NB4 (cell line): ENCODE results near the gene LDHA.

Experiments
- CTCF ChIP-seq: IDR thresholded peaks from one replicate; pipeline ENCODE4 v1.5.1; 2012; ENCODE audit warnings: low read depth, low read length
- MAX ChIP-seq: IDR thresholded peaks from 2 replicates; pipeline ENCODE4 v1.6.1; 2011; ENCODE audit warnings: low read depth, low read length
- MYC ChIP-seq: IDR thresholded peaks from 2 replicates; pipeline ENCODE4 v1.6.1; 2011; ENCODE audit warnings: low read depth, low read length
- POLR2A ChIP-seq: IDR thresholded peaks from 2 replicates; pipeline ENCODE4 v1.6.1; 2011; ENCODE audit warnings: mild to moderate bottlenecking; ENCODE audit not compliant: insufficient read length; ENCODE audit errors: extremely low read depth

GRCh38 chr11:18427240-18427639 is 32.9 kb downstream of the LDHA start:
- TF ChIP-seq CTCF (no peak), POLR2A (no peak), MAX (no peak), MYC (no peak)
